GM19324 (cell line): ENCODE measurements around the gene ATG9B.

Source experiments
- ATAC-seq: cut with Tn5 transposase; IDR thresholded peaks from one replicate; pipeline ENCODE4 v1.9.1; 2021; ENCODE audit warnings: mild to moderate bottlenecking, moderate library complexity; ENCODE audit not compliant: unreplicated experiment, low FRiP score

Gene ATG9B

GRCh38 chr7:151005566-151005965 lies 18.7 kb downstream of the ATG9B start:
- ATAC-seq = no peak

GRCh38 chr7:151003572-151003971 lies 20.7 kb downstream of the ATG9B start:
- no peak for ATAC-seq

- no peak for ATAC-seq
Measured at GRCh38 chr7:151001546-151001945, 22.7 kb downstream of the ATG9B start.

GRCh38 chr7:151000897-151001495 lies 23.3 kb downstream of the ATG9B start:
- ATAC-seq = no peak

- no peak for ATAC-seq
Measured at GRCh38 chr7:150999497-151000230, 24.6 kb downstream of the ATG9B start.

GRCh38 chr7:150999001-150999400 lies 25.3 kb downstream of the ATG9B start:
- ATAC-seq = no peak

GRCh38 chr7:150998341-150998740 lies 26.0 kb downstream of the ATG9B start:
- no peak for ATAC-seq

- ATAC-seq = no peak
Measured at GRCh38 chr7:150997817-150998216, 26.5 kb downstream of the ATG9B start.

GRCh38 chr7:150997075-150997511 lies 27.2 kb downstream of the ATG9B start:
- no peak for ATAC-seq

- no peak for ATAC-seq
Measured at GRCh38 chr7:150996376-150997074, 27.8 kb downstream of the ATG9B start.

- ATAC-seq = no peak
Measured at GRCh38 chr7:150994838-150995510, 29.3 kb downstream of the ATG9B start.

GRCh38 chr7:150994141-150994837 lies 30.0 kb downstream of the ATG9B start:
- ATAC-seq = no peak

- ATAC-seq = no peak
Measured at GRCh38 chr7:150993511-150993910, 30.8 kb downstream of the ATG9B start.

GRCh38 chr7:150992833-150993302 lies 31.4 kb downstream of the ATG9B start:
- no peak for ATAC-seq

GRCh38 chr7:150992051-150992640 lies 32.1 kb downstream of the ATG9B start:
- no peak for ATAC-seq

- no peak for ATAC-seq
Measured at GRCh38 chr7:150990416-150991186, 33.7 kb downstream of the ATG9B start, which contains the start of gene NOS3. Gene NOS3, plus strand, starts transcription at chr7:150991017. Its CDS starts 2,787 bp downstream, at chr7:150993804.

- no peak for ATAC-seq
Measured at GRCh38 chr7:150989456-150989855, 34.8 kb downstream of the ATG9B start.

- no peak for ATAC-seq
Measured at GRCh38 chr7:150988230-150989226, 35.8 kb downstream of the ATG9B start.
